ENCODE results near the gene ZBTB37. TPM values are rescaled to one million over a fixed set of nuclear protein-coding genes. Genes with fewer than 3 reads are reported as not detected.

Gene ZBTB37
- total RNA-seq, 4 donors from 2014 or later = 6.6 to 11.4 (median 8.8) TPM

GRCh38 chr1:173893611-173894010, 25.4 kb downstream of the ZBTB37 start:
- ATAC-seq = no peak

DNA sequence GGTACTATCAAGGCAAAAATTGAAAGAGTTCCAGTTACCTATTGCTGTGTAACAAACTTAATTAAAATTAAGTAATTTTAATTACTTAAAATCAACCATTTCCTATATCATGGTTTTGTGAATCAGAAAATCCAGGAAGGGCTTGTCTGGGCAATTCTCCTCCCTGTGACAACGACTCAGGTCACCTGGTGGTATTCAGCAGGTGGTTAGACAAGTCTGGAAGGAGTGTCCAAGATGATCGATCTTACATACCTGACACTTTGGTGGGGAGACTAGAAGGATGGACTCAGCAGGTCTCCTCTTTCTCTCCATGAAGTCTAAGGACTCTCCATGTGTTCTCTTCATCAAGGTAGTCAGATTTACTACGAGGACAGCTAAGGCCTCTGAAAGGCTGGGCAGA, 26.0 kb downstream of the ZBTB37 start:
- Histone ChIP-seq H3K4me3 (no peak overlapping the region), H3K27me3 (no peaks in the 10 kb centered on the region), H3K4me1 (no peaks in the 10 kb centered on the region), H3K27ac (no peak overlapping the region), H3K36me3 (no peaks in the 10 kb centered on the region), H3K9me3 (no peaks in the 10 kb centered on the region)
- no peak for ATAC-seq
- WGBS, 2 donors (ENCODE audit: low coverage in 1 of 2) = 87 to 95% methylated on average over 2 of the region's 3 CpGs
- TF ChIP-seq POLR2AphosphoS5 (IDR thresholded peaks at IDR 0.05) (no peak), POLR2A (IDR thresholded peaks at IDR 0.05) (no peak), EP300 (IDR thresholded peaks at IDR 0.05) (no peak)
- TF ChIP-seq, protein P1, sequence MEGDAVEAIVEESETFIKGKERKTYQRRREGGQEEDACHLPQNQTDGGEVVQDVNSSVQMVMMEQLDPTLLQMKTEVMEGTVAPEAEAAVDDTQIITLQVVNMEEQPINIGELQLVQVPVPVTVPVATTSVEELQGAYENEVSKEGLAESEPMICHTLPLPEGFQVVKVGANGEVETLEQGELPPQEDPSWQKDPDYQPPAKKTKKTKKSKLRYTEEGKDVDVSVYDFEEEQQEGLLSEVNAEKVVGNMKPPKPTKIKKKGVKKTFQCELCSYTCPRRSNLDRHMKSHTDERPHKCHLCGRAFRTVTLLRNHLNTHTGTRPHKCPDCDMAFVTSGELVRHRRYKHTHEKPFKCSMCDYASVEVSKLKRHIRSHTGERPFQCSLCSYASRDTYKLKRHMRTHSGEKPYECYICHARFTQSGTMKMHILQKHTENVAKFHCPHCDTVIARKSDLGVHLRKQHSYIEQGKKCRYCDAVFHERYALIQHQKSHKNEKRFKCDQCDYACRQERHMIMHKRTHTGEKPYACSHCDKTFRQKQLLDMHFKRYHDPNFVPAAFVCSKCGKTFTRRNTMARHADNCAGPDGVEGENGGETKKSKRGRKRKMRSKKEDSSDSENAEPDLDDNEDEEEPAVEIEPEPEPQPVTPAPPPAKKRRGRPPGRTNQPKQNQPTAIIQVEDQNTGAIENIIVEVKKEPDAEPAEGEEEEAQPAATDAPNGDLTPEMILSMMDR (IDR thresholded peaks at IDR 0.05) = no peak

More at GRCh38 chr1:173893611-173894010, 25.4 kb downstream of the ZBTB37 start:
- Histone ChIP-seq H3K4me3 (no peak overlapping the region), H3K4me1 (no peaks in the 10 kb centered on the region), H3K27ac (no peak overlapping the region), H3K27me3 (no peaks in the 10 kb centered on the region), H3K9me3 (no peaks in the 10 kb centered on the region), H3K36me3 (peaks cover 0 to 1% of the 10 kb centered on the region in 2 donors)
- TF ChIP-seq EP300 (IDR thresholded peaks at IDR 0.05) = no peak
- TF ChIP-seq POLR2AphosphoS5 (IDR thresholded peaks at IDR 0.05) = no peak
- TF ChIP-seq, protein P1 (IDR thresholded peaks at IDR 0.05) = no peak
- no peak for TF ChIP-seq POLR2A (IDR thresholded peaks at IDR 0.05)
- WGBS, 2 donors (ENCODE audit: low coverage in 1 of 2) = 85 to 100% methylated on average over 1 of the region's 1 CpG

- Histone ChIP-seq H3K4me3 (no peak overlapping the region), H3K4me1 (peaks cover 0 to 4% (median 0%) of the 10 kb centered on the region in 3 donors), H3K27me3 (no peaks in the 10 kb centered on the region), H3K36me3 (no peaks in the 10 kb centered on the region), H3K9me3 (no peaks in the 10 kb centered on the region), H3K27ac (no peak overlapping the region)
- no peak for TF ChIP-seq POLR2AphosphoS5 (IDR thresholded peaks at IDR 0.05)
- TF ChIP-seq, protein P1 (IDR thresholded peaks at IDR 0.05) = no peak
- WGBS, 2 donors (ENCODE audit: low coverage in 1 of 2) = 52 to 76% methylated on average over 2 of the region's 2 CpGs
- no peak for ATAC-seq
These were observed 32.2 kb downstream of the ZBTB37 start for GRCh38 chr1:173900427-173900826.

GRCh38 chr1:173900992-173901391, 32.8 kb downstream of the ZBTB37 start:
- no peaks in the 10 kb centered on the region for H3K36me3 ChIP-seq
- no peaks in the 10 kb centered on the region for H3K27me3 ChIP-seq
- no peak for ATAC-seq
- peaks cover 0 to 4% (median 0%) of the 10 kb centered on the region in 3 donors for H3K4me1 ChIP-seq
- no peak overlapping the region for H3K27ac ChIP-seq
- no peak overlapping the region for H3K4me3 ChIP-seq
- no peaks in the 10 kb centered on the region for H3K9me3 ChIP-seq
- 58 to 69% methylated on average over 3 of the region's 3 CpGs for WGBS, 2 donors (ENCODE audit: low coverage in 1 of 2)
- TF ChIP-seq, protein P1 (IDR thresholded peaks at IDR 0.05) = no peak

DNA sequence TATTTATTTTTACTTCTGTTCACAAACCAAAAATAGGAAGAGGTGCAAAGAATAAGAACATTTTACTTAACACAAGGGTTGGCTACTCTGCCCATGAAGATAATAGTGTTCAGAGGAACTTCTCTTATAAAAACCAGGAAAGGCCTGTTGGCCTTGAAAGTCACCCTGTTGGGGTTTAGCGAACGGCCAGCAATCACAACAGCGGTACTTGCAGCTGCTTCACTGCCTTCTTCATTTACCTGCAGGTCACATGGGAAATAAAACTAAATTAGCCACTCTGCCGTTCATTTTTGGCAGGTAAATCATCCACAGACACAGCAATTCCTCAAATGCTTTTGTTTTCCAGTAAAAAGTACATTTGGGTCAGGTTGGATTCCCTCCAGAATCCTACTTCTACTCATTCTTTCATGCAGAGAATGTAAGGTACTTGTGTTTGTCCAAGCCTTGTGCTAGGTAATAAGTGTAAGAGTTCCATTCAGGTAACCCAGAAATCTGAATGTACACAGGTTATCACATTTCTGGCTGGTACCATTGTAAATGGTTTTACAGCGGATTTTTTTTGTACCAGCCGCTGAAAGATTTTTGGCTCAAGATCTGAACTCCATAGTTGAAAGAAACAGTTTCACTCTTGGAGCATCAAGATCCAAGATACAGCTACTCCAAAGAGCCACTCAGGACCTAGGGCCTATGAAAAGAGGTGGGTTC, 35.8 kb downstream of the ZBTB37 start:
- Histone ChIP-seq H3K36me3 (no peaks in the 10 kb centered on the region), H3K4me3 (no peak overlapping the region), H3K27ac (no peak overlapping the region), H3K9me3 (no peaks in the 10 kb centered on the region), H3K27me3 (no peaks in the 10 kb centered on the region), H3K4me1 (peaks cover 0 to 4% (median 0%) of the 10 kb centered on the region in 3 donors)
- TF ChIP-seq EP300 (IDR thresholded peaks at IDR 0.05) (no peak), POLR2AphosphoS5 (IDR thresholded peaks at IDR 0.05) (no peak), POLR2A (IDR thresholded peaks at IDR 0.05) (no peak)
- TF ChIP-seq, protein P1 (IDR thresholded peaks at IDR 0.05) = no peak
- no peak for ATAC-seq
- WGBS, 2 donors (ENCODE audit: low coverage in 1 of 2) = 81 to 83% methylated on average over 4 to 6 of the region's 6 CpGs

Measured in gastroesophageal sphincter (tissue), 4 donors.